ENCODE results near the gene CACNA1C.

Gene CACNA1C

GRCh38 chr12:2461645-2462044 lies 408.9 kb downstream of the CACNA1C start:
- in situ Hi-C loops (cut with MboI; ENCODE audit: low sequenced_read_pairs): no loop called here

DNA sequence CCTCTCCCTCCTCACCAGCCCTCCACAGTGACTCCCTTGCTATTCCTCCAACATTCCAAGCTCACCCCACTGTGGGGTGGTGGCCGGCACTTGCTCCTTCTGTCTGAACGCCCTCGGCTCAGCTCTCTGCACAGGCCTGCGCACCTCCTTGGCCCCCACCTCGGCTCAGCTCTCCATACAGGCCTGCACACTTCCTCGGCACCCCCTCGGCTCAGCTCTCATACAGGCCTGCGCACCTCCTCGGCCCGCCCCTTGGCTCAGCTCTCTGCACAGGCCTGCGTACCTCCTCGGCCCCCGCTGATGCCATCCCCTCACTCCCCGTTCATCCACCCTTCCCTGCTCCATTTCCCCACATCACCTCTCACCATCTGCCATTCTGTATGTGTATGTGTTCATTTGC lies 409.3 kb downstream of the CACNA1C start:
- in situ Hi-C loops (cut with MboI; ENCODE audit: low sequenced_read_pairs): no loop called here

- in situ Hi-C loops (cut with MboI; ENCODE audit: low sequenced_read_pairs): no loop called here
Observed at GRCh38 chr12:2463719-2464118, 410.9 kb downstream of the CACNA1C start.

DNA sequence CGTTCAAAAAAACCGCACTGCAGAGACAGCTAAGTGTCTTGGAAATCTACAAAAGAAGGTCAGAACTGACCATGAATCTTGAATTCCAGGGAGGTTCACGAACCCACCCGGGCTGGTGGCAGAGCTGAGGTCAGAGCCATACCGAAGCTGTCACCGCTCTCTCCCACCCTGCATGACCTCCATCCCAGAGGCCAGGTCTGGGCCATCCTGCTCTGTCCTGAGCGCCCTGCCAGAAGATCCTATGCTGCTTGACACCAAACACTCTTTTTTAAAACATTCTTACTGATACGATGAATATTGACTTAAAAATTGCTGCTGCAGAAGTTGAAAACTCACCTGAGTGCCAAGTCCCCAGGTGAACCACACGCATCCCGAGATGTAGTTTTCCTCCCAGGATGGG lies 412.9 kb downstream of the CACNA1C start:
- in situ Hi-C loops (cut with MboI; ENCODE audit: low sequenced_read_pairs): no loop called here

DNA sequence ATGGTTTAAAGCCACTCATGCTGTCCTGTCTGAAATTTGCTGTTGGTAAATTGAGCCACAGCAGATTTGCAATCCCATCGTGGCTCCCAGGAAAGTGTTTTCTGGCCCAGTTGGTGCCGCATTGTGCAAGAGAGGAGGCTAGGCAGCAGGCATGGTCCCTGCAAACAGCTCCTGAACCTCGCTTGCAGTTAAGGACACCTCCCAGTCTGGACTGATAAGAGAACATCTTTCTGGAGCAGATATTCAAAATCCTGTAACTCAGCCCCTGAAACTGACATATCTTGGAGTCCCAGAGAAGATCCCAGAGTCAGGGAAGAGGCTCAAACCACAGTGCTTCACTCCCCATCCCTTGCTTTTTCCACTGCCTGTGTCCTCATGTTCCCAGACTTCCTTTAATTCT lies 413.4 kb downstream of the CACNA1C start:
- in situ Hi-C loops (cut with MboI; ENCODE audit: low sequenced_read_pairs): no loop called here

DNA sequence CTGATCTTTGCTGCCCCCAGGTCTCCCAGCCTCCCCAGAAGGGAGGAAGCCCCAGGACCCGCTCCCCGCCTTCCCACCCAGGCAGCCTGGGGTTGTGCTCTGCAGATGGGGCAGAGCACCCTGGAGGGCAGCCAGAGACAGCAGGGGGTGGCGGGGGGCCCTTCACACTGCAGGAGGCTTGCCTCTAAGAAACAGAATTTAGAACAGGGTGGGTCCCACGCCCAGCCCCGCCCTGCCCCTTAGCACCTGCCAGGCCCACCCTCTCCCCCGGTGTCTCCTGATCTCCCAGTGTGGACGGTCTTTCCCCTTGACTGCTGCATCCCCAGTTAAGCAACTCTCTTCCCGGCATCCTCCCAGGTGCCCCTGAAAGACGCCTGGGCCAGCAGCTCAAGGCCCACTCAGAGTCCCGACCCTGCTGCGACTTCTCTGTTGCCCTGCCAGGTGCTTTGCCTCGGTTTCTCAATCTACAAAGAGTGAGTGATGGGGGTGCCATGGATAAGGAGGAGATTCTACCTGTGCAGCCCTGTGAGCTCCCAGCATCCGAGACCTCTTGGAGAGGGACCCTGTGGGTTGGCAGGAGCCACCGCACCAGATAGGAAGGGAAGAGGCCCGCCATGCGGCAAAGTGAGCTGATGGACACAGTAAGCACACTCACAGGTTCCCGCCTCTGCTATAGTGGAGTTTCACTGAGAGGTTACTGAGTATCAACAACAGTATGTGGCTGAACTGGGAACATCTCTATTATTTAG lies 414.8 kb downstream of the CACNA1C start:
- in situ Hi-C loops (cut with MboI; ENCODE audit: low sequenced_read_pairs): no loop called here

- in situ Hi-C loops (cut with MboI; ENCODE audit: low sequenced_read_pairs): no loop called here
Observed at GRCh38 chr12:2475984-2476383, 423.2 kb downstream of the CACNA1C start.

DNA sequence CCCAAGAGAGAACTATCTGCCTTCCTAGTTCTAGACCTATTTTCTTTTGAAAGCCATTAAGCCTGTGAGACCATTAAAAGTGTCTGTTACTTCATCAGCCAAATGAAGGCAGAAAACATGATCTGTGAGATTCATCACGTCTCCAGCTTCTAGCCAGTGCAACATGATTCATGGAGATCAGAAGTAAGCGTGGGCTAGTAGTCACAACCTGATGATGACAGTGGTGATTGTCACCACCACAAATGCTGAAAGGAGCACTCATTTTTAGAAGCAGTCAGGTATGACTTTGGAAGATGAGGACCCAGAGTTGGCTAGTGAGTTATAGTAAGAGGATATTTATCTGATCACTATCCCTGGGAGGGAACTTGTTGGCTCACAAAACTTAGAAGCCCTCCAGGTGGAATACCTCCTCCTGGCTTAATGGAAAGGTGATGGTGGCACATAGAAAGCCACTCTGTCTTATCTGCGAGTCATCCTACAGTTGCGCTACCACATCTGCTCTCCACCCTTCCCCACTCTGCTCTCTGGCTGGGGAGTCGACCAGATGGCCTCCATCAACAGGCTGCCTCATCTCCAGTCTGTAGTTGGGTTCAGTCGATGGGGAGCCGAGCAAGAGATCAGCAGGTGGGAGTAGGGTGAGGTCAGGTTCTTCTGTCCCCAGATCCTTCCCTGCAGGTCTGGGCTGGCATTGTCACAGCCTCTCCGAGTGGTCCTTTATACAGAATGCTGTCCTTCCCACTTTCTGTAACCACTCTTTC lies 424.4 kb downstream of the CACNA1C start:
- in situ Hi-C loops (cut with MboI; ENCODE audit: low sequenced_read_pairs): no loop called here

- in situ Hi-C loops (cut with MboI; ENCODE audit: low sequenced_read_pairs): no loop called here
Observed at GRCh38 chr12:2479851-2480535, 427.2 kb downstream of the CACNA1C start.

DNA sequence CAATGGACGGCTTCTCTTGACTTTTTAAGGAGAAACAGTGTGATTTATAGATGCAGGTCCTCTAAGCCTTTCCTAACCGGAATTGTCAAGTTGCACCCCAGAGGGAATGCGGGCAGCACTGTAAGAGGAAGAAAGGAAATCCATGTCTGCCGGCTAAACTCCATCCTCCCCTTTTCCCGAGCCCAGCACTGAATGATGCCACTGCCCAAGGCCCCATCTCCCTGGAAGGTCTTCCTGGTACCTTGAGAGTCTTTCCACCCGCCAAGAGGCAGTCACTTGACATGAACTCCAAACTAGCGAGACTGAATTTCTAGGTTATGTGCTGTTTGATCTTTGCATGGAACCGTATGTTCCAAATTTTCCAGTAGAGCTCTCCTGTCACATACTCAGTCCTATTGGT lies 428.6 kb downstream of the CACNA1C start:
- in situ Hi-C loops (cut with MboI; ENCODE audit: low sequenced_read_pairs): no loop called here

DNA sequence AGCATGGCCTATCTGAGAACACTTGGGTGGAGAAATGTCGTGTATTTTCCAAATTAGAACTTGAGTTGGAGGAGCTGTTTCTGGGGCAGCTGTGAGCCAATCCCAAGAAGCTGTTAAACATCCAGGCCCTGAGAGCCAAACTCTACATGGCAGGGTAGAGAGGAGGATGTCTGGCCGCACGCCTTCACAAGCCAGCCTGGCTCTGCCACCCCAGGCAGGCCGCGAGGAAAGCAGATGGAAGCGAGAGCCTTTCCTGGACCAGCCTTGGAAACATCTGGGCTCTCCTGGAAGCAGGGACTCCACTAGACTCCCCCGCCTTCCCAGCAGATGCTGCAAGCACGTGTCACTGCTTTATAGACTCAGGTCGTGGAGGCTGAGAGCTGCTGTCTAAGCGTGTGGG lies 429.2 kb downstream of the CACNA1C start:
- in situ Hi-C loops (cut with MboI; ENCODE audit: low sequenced_read_pairs): no loop called here

DNA sequence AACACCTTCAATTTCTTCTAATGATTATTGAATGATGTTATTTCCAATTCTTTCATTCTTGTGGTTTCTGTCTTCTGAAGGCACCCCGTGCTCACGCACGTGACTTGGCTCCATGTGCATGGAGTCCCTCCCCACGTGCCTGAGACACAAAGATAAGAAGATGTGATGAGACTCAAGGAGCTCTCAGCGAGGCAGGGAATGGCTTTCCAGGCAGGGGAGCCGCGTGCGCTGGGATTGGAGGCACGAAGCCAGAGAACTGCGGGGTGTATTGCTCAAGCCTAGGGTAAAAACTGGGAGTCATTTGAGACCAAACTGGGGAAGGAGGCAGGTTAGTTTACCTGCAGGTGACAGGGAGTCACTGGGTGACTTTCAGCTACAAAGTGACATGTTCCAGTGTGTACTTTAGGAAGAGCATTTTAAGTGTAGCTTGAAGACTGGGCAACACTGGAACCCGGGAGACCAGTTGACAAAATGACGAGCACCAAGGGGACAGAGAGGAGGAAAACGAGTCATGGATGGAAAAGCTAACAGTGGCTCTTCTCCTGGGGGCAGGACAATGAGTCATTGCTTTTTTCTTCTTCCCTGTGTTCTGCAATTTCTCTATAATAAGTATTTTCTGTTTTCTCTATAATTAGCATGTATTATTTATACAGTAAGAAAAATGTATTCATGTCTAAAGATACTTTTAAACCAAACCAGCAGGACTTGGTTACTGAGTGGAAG lies 430.3 kb downstream of the CACNA1C start:
- in situ Hi-C loops (cut with MboI; ENCODE audit: low sequenced_read_pairs): no loop called here

DNA sequence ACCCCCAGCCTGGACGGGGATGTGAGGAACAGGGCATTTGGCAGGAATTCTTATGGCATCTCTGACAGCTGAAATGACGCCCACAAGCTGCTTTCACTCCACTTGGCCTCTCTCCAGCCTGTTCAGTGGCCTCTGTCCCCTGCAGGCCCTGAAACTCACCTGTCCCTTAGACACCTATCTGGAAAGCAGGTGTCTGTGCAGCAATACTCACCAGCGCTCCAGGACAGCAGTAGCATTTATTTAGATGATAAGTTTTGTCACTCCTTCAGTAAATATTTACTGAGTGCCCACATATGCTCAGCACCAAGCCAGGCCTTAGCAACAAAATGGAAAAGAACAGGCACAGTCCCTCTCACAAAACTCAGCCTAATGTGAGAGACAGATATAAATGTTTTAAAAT lies 430.9 kb downstream of the CACNA1C start:
- in situ Hi-C loops (cut with MboI; ENCODE audit: low sequenced_read_pairs): no loop called here

DNA sequence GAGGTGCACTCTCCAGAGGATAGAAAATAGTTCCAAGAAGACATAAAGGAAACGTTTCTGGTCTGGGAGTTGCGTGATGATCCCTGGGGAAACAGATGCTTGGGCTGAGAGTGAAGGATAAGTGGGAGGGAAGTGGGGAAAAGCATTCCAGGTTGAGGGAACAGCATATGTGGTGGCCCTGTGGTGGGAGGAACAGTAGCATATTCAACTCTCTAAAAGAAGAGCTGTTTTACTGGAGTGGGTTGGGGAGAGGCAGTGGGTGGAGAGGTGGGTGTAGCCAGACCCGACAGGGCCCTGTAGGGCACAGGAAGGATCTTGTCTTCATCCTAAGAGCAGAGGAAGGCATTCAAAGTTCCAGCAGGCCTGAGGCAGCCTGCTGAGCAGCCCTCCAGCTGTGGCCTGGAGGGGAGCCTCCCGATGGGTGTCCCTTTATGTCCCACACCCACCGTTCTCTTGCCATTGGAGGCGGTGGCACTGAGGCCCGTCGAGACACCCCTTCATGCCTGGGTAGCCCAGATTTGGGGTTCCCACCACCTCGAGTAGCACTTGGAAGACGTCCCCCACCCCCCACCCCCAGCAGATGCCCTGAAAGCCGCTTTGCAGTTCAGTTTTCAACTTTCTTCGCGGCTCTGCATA lies 431.5 kb downstream of the CACNA1C start:
- in situ Hi-C loops (cut with MboI; ENCODE audit: low sequenced_read_pairs): no loop called here

- in situ Hi-C loops (cut with MboI; ENCODE audit: low sequenced_read_pairs): no loop called here
Observed at GRCh38 chr12:2485681-2486080, 432.9 kb downstream of the CACNA1C start.

DNA sequence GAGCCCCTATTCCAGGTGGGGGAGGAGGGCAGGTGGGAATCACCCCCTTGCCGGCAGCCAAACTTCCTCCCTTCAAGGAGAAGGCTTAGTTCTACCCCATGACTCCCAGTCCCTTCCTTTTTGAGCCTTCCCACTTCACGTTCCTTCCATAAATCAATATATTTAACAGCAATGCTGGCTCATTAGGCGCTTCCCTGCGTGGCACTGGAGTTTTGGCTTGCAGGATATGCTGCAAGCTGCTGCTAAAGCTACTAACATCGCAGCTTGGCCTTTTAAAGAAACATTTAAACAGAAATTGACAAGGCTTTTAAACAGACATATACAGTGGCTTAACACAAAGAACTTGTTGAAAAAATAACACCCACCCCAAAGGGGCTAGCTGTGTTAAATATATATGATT lies 434.0 kb downstream of the CACNA1C start:
- in situ Hi-C loops (cut with MboI; ENCODE audit: low sequenced_read_pairs): no loop called here

DNA sequence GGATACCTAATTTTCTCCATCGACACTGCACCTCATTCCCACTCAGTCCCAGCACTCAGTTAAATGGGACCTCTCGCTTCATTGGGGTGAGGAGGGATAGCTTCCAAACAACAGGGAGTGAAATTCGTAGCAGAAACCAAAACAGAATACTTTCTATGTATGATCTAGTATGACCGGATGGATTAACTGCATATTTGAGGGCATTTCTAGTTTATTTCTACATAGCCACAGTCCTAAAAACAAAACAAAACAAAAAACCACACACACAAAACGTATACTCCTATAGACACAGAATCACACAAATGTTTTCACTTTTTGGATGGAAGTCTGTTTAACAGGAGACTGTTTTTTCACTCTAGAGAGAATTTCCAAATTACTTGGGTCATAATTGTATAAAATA lies 434.5 kb downstream of the CACNA1C start:
- in situ Hi-C loops (cut with MboI; ENCODE audit: low sequenced_read_pairs): no loop called here

GRCh38 chr12:2488131-2488530 lies 435.3 kb downstream of the CACNA1C start:
- in situ Hi-C loops (cut with MboI; ENCODE audit: low sequenced_read_pairs): no loop called here

DNA sequence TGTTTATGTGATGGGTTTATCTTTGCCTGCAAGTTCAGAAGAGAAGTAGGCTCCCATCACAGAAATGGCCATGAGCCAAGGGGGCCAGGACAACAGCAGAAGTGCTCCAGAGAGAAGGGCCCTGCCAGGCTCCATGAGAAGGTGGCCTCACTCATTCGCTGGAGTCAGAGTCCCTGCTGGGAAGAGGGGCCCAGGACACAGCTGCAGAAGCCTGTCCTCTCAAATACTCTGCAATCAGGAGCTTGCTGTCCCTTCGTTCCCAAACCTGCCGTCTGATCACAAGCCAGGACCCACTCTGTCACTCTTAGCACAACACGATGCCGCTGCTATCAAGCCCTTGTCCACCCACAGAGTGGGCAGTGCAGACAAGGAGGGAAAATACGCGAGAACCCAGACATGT lies 435.8 kb downstream of the CACNA1C start:
- in situ Hi-C loops (cut with MboI; ENCODE audit: low sequenced_read_pairs): no loop called here

GRCh38 chr12:2489275-2489674 lies 436.5 kb downstream of the CACNA1C start:
- in situ Hi-C loops (cut with MboI; ENCODE audit: low sequenced_read_pairs): no loop called here

DNA sequence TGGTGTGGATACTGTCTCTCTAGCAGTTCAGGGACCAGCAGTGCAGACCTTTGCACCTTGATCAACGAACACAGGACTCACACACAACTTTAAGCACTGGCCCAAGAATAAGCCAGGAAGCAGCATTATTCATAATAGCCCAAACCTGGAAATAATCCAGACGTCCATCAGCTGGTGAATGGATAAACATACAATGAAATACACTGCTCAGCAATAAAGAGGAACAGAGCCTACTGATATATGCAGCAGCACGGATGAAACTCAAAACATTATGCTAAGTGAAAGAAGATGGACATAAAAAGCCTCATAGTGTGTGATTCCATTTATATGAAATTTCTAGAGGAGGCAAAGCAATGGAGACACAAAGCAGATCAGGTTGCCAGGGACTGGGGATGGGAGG lies 438.0 kb downstream of the CACNA1C start:
- in situ Hi-C loops (cut with MboI; ENCODE audit: low sequenced_read_pairs): no loop called here

All from HL-60/S4 treated with phorbol 12-myristate 13-acetate at 8.2 ng/mL for 4 days and 3 days (cell line).